GM10847 (cell line): ENCODE results near the gene KIAA0930.

Source experiments
- POLR2A ChIP-seq: IDR thresholded peaks from 2 replicates; pipeline ENCODE4 v1.6.1; 2011; ENCODE audit not compliant: insufficient read length; ENCODE audit errors: extremely low read depth

KIAA0930 gene

GRCh38 chr22:45187891-45188290 lies 52.8 kb downstream of the KIAA0930 start:
- no peak for TF ChIP-seq POLR2A

- TF ChIP-seq POLR2A: no peak
These were observed 54.8 kb downstream of the KIAA0930 start for GRCh38 chr22:45185718-45186514.

- no peak for TF ChIP-seq POLR2A
These were observed 56.7 kb downstream of the KIAA0930 start for GRCh38 chr22:45183974-45184373.

GRCh38 chr22:45181766-45182165 lies 58.9 kb downstream of the KIAA0930 start:
- no peak for TF ChIP-seq POLR2A

- TF ChIP-seq POLR2A: no peak
These were observed 59.5 kb downstream of the KIAA0930 start for GRCh38 chr22:45181240-45181639.

GRCh38 chr22:45180146-45180679 lies 60.5 kb downstream of the KIAA0930 start:
- no peak for TF ChIP-seq POLR2A

GRCh38 chr22:45179276-45180049 lies 61.2 kb downstream of the KIAA0930 start:
- no peak for TF ChIP-seq POLR2A

- no peak for TF ChIP-seq POLR2A
These were observed 67.7 kb downstream of the KIAA0930 start for GRCh38 chr22:45172881-45173585.

GRCh38 chr22:45171830-45172229 lies 68.9 kb downstream of the KIAA0930 start:
- no peak for TF ChIP-seq POLR2A

GRCh38 chr22:45169591-45170466 lies 70.9 kb downstream of the KIAA0930 start:
- TF ChIP-seq POLR2A: no peak

GRCh38 chr22:45166932-45167331 lies 73.8 kb downstream of the KIAA0930 start:
- TF ChIP-seq POLR2A: no peak

- TF ChIP-seq POLR2A: no peak
These were observed 76.2 kb downstream of the KIAA0930 start for GRCh38 chr22:45164270-45165088.

GRCh38 chr22:45163451-45164269 lies 77.0 kb downstream of the KIAA0930 start, which contains the start of gene NUP50:
Gene NUP50, plus strand, starts transcription at chr22:45163925. Its CDS starts 4,253 bp downstream, at chr22:45168178.
- peak; percentile 81 for TF ChIP-seq POLR2A

GRCh38 chr22:45163099-45163450 lies 77.6 kb downstream of the KIAA0930 start:
- no peak for TF ChIP-seq POLR2A
